HepG2 (cell line): ENCODE data around the gene ACVR1B. TPM values are rescaled to one million over a fixed set of nuclear protein-coding genes. Genes with fewer than 3 reads are reported as not detected.
A peak's percentile ranks its signal among the peaks of the same experiment; 100 is the strongest.

Experiments
- ATF7-NPFF ChIP-seq: sonication (generic); formaldehyde crosslinking; IDR thresholded peaks from 2 replicates; pipeline ENCODE4 v1.8.1; 2023; ENCODE audit warnings: mild to moderate bottlenecking, low read depth, missing genetic modification reagents, moderate library complexity
- CBFB ChIP-seq: sonication (generic); formaldehyde crosslinking; IDR thresholded peaks from 2 replicates; pipeline ENCODE4 v1.4.0; 2020; ENCODE audit warnings: missing genetic modification reagents
- CEBPG ChIP-seq: IDR thresholded peaks from 2 replicates; pipeline ENCODE4 v1.6.1; 2016
- CHD4 ChIP-seq: fragments of 200-600 bp; sonication (generic); IDR thresholded peaks from 2 replicates; pipeline ENCODE4 v1.7.0; 2017; ENCODE audit warnings: mild to moderate bottlenecking, low read length, borderline replicate concordance
- DNMT1 ChIP-seq: sonication (generic); formaldehyde crosslinking; IDR thresholded peaks from 2 replicates; pipeline ENCODE4 v1.5.1; 2020; ENCODE audit warnings: mild to moderate bottlenecking, missing genetic modification reagents
- ELF3 ChIP-seq: IDR thresholded peaks from 2 replicates; pipeline ENCODE4 v1.6.1; 2016; ENCODE audit warnings: missing genetic modification reagents, missing compliant biosample characterization
- GABPA ChIP-seq, 2 experiments: IDR thresholded peaks; 2 replicates each; pipeline ENCODE4 v1.6.1; 2011 to 2016; ENCODE audit warnings: low read depth in 2 of 2, low read length in 1 of 2, missing biosample characterization in 1 of 2, missing genetic modification characterization in 1 of 2
- KLF9 ChIP-seq: IDR thresholded peaks from 2 replicates; pipeline ENCODE4 v1.6.1; 2016; ENCODE audit warnings: low read depth
- SOX5 ChIP-seq: IDR thresholded peaks from 2 replicates; pipeline ENCODE4 v1.6.1; 2016; ENCODE audit warnings: borderline replicate concordance
- TBL1XR1 ChIP-seq: fragments of 150-350 bp; IDR thresholded peaks from 2 replicates; pipeline ENCODE4 v1.6.1; 2014; ENCODE audit warnings: borderline replicate concordance, low read length; ENCODE audit not compliant: partially characterized antibody
- ZNF546 ChIP-seq: sonication (generic); formaldehyde crosslinking; conservative IDR thresholded peaks from 2 replicates; pipeline ENCODE4 v1.8.1; 2023; ENCODE audit warnings: mild to moderate bottlenecking, missing genetic modification reagents
- ZNF644 ChIP-seq: IDR thresholded peaks from 2 replicates; pipeline ENCODE4 v1.6.1; 2016; ENCODE audit warnings: low read depth
- ZNF724P ChIP-seq: sonication (generic); formaldehyde crosslinking; IDR thresholded peaks from 2 replicates; pipeline ENCODE4 v1.8.0; 2022; ENCODE audit warnings: missing genetic modification reagents, borderline replicate concordance
- ZNF878 ChIP-seq: sonication (generic); formaldehyde crosslinking; IDR thresholded peaks from 2 replicates; pipeline ENCODE4 v1.8.1; 2023; ENCODE audit warnings: mild to moderate bottlenecking, missing genetic modification reagents, moderate library complexity
- polyA plus RNA-seq, 8 experiments: library from polyadenylated mRNA; depleted of rRNA in 3 of 8; stranded (reverse) in 7 of 8; unstranded in 1 of 8; fragments of >200 nt; fragmentation: Illumina TruSeq in 4 of 8; extraction: Trizol in 4 of 8; gene quantifications; 2 replicates each; pipeline versions ENCODE4 v1.2.1 to v1.2.3, GENCODE V29; 2011 to 2016; ENCODE audit warnings: low read depth in 4 of 8, missing spikeins in 1 of 8, mixed read lengths in 1 of 8; ENCODE audit not compliant: insufficient read depth in 1 of 8
- total RNA-seq, 5 experiments: library from RNA; depleted of rRNA; stranded (reverse); fragments of >200 nt; fragmentation: Illumina TruSeq; extraction: Trizol; gene quantifications; 2 replicates each; pipeline ENCODE4 v1.2.3, GENCODE V29; 2016; ENCODE audit warnings: low read depth in 1 of 5
- TF ChIP-seq, protein P1 (sequence below): sonication (generic); formaldehyde crosslinking; IDR thresholded peaks from 2 replicates; pipeline ENCODE4 v1.9.0; 2022; ENCODE audit warnings: missing genetic modification reagents, mild to moderate bottlenecking, borderline replicate concordance
- TF ChIP-seq, protein P2 (sequence below): sonication (generic); formaldehyde crosslinking; IDR thresholded peaks from 2 replicates; pipeline ENCODE4 v1.5.0; 2020; ENCODE audit warnings: mild to moderate bottlenecking, missing genetic modification reagents
- TF ChIP-seq, protein P3 (sequence below): sonication (generic); formaldehyde crosslinking; IDR thresholded peaks from 2 replicates; pipeline ENCODE4 v1.4.0; 2020; ENCODE audit warnings: missing genetic modification reagents
- TF ChIP-seq, protein P4 (sequence below): sonication (generic); formaldehyde crosslinking; IDR thresholded peaks from 2 replicates; pipeline ENCODE4 v1.5.0; 2020; ENCODE audit warnings: mild to moderate bottlenecking, missing genetic modification reagents, moderate library complexity

The ACVR1B gene
- total and polyA plus RNA-seq, 2 of the 13 experiments (the other 11 are each of a cell fraction or from before 2014, with no cell fraction given) = 8.9 to 12.1 TPM

DNA sequence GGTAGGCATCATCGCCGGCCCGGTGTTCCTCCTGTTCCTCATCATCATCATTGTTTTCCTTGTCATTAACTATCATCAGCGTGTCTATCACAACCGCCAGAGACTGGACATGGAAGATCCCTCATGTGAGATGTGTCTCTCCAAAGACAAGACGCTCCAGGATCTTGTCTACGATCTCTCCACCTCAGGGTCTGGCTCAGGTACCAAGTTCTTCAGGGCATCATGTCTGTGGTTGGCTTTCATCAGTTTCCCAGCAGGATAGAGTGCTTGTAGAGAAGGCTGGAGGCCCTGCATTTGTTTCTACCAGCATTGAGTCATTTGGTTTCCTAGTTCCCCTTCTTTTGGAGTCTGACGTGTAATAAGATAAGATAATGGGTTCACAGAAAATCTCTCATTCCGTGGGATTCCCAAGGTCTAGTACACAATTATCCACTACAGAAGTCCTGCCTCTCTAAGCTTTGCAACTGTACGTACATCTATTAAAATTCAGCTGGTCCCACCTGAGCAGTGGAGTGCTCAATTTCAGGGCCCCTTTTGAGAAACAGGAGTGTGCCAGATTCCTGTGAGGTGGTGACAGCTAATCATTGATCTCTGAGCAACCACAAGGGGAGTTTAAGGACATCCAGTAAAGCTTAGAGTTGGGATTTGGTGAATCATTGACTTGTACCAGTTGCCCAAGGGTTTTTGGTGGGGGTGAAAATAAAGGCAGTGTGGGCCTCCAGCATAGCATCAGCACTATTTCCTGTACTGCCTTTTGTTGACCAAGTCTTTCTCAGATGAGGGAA lies 25.1 kb downstream of the ACVR1B start (continued):
- TF ChIP-seq TBL1XR1 (no peak), ZNF644 (CRISPR knock-in tag) (peak; percentile 58; the same call in 1 of the 2 replicates), ZNF724P (CRISPR knock-in tag) (no peak), SOX5 (CRISPR knock-in tag) (peak; percentile 24; the same call in 1 of the 2 replicates), ATF7-NPFF (no peak), CBFB (CRISPR knock-in tag) (peak; percentile 54; the same call in 1 of the 2 replicates), ZNF878 (no peak), ELF3 (CRISPR knock-in tag) (0 out of 2 replicates have a peak, but pooled peaks have one; percentile 39), ZNF546 (CRISPR knock-in tag) (no peak), DNMT1 (CRISPR knock-in tag) (no peak), GABPA (IDR thresholded peaks at IDR 0.05; ENCODE audit: low read depth, low read length) (no peak), GABPA (CRISPR knock-in tag; IDR thresholded peaks at IDR 0.05; ENCODE audit: low read depth) (0 out of 2 replicates have a peak, but pooled peaks have one; percentile 25), KLF9 (no peak), CHD4 (no peak), CEBPG (CRISPR knock-in tag) (peak; percentile 64)
- TF ChIP-seq, protein P1, sequence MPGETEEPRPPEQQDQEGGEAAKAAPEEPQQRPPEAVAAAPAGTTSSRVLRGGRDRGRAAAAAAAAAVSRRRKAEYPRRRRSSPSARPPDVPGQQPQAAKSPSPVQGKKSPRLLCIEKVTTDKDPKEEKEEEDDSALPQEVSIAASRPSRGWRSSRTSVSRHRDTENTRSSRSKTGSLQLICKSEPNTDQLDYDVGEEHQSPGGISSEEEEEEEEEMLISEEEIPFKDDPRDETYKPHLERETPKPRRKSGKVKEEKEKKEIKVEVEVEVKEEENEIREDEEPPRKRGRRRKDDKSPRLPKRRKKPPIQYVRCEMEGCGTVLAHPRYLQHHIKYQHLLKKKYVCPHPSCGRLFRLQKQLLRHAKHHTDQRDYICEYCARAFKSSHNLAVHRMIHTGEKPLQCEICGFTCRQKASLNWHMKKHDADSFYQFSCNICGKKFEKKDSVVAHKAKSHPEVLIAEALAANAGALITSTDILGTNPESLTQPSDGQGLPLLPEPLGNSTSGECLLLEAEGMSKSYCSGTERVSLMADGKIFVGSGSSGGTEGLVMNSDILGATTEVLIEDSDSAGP (CRISPR knock-in tag) = no peak
- TF ChIP-seq, protein P2, sequence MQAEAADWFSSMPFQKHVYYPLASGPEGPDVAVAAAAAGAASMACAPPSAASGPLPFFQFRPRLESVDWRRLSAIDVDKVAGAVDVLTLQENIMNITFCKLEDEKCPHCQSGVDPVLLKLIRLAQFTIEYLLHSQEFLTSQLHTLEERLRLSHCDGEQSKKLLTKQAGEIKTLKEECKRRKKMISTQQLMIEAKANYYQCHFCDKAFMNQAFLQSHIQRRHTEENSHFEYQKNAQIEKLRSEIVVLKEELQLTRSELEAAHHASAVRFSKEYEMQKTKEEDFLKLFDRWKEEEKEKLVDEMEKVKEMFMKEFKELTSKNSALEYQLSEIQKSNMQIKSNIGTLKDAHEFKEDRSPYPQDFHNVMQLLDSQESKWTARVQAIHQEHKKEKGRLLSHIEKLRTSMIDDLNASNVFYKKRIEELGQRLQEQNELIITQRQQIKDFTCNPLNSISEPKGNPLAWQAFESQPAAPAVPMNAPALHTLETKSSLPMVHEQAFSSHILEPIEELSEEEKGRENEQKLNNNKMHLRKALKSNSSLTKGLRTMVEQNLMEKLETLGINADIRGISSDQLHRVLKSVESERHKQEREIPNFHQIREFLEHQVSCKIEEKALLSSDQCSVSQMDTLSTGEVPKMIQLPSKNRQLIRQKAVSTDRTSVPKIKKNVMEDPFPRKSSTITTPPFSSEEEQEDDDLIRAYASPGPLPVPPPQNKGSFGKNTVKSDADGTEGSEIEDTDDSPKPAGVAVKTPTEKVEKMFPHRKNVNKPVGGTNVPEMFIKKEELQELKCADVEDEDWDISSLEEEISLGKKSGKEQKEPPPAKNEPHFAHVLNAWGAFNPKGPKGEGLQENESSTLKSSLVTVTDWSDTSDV (CRISPR knock-in tag) = no peak
- TF ChIP-seq, protein P3, sequence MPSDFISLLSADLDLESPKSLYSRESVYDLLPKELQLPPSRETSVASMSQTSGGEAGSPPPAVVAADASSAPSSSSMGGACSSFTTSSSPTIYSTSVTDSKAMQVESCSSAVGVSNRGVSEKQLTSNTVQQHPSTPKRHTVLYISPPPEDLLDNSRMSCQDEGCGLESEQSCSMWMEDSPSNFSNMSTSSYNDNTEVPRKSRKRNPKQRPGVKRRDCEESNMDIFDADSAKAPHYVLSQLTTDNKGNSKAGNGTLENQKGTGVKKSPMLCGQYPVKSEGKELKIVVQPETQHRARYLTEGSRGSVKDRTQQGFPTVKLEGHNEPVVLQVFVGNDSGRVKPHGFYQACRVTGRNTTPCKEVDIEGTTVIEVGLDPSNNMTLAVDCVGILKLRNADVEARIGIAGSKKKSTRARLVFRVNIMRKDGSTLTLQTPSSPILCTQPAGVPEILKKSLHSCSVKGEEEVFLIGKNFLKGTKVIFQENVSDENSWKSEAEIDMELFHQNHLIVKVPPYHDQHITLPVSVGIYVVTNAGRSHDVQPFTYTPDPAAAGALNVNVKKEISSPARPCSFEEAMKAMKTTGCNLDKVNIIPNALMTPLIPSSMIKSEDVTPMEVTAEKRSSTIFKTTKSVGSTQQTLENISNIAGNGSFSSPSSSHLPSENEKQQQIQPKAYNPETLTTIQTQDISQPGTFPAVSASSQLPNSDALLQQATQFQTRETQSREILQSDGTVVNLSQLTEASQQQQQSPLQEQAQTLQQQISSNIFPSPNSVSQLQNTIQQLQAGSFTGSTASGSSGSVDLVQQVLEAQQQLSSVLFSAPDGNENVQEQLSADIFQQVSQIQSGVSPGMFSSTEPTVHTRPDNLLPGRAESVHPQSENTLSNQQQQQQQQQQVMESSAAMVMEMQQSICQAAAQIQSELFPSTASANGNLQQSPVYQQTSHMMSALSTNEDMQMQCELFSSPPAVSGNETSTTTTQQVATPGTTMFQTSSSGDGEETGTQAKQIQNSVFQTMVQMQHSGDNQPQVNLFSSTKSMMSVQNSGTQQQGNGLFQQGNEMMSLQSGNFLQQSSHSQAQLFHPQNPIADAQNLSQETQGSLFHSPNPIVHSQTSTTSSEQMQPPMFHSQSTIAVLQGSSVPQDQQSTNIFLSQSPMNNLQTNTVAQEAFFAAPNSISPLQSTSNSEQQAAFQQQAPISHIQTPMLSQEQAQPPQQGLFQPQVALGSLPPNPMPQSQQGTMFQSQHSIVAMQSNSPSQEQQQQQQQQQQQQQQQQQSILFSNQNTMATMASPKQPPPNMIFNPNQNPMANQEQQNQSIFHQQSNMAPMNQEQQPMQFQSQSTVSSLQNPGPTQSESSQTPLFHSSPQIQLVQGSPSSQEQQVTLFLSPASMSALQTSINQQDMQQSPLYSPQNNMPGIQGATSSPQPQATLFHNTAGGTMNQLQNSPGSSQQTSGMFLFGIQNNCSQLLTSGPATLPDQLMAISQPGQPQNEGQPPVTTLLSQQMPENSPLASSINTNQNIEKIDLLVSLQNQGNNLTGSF = no peak
- TF ChIP-seq, protein P4, sequence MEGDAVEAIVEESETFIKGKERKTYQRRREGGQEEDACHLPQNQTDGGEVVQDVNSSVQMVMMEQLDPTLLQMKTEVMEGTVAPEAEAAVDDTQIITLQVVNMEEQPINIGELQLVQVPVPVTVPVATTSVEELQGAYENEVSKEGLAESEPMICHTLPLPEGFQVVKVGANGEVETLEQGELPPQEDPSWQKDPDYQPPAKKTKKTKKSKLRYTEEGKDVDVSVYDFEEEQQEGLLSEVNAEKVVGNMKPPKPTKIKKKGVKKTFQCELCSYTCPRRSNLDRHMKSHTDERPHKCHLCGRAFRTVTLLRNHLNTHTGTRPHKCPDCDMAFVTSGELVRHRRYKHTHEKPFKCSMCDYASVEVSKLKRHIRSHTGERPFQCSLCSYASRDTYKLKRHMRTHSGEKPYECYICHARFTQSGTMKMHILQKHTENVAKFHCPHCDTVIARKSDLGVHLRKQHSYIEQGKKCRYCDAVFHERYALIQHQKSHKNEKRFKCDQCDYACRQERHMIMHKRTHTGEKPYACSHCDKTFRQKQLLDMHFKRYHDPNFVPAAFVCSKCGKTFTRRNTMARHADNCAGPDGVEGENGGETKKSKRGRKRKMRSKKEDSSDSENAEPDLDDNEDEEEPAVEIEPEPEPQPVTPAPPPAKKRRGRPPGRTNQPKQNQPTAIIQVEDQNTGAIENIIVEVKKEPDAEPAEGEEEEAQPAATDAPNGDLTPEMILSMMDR = 0 out of 2 replicates have a peak, but pooled peaks have one; percentile 24
